IMR-90 (cell line): Measurements from ENCODE around the gene SLITRK1. TPM values are rescaled to one million over a fixed set of nuclear protein-coding genes. Genes with fewer than 3 reads are reported as not detected.

Source experiments
- ATAC-seq: fragments of 200-7000 bp; cut with Tn5 transposase; 2 replicates; pipeline ENCODE4 v1.9.1; 2020; ENCODE audit warnings: low read depth, mild to moderate bottlenecking, moderate library complexity
- BruUV-seq: library from RNA; stranded (reverse); fragments of 400-500 nt; replicated peaks from 2 replicates; lab custom pipeline; 2021; lab: Mats Ljungman, UMichigan
- CTCF ChIA-PET: fragments of 300-600 bp; formaldehyde crosslinking; extraction: SDS; loops from one replicate; lab custom pipeline; 2021; ENCODE audit warnings: antibody characterized with exemption; lab: Yijun Ruan, JAX
- POLR2A ChIA-PET: fragments of 300-600 bp; sonication (Branson Sonifier 250); formaldehyde crosslinking; loops from one replicate; lab custom pipeline; 2022; ENCODE audit warnings: antibody characterized with exemption; ENCODE audit not compliant: unreplicated experiment; lab: Charles Lee
- DNase-seq: peaks from one replicate; pipeline ENCODE4 v3.0.0; 2013
- H2AFZ ChIP-seq: replicated peaks from 2 replicates; pipeline ENCODE3; 2013; ENCODE audit warnings: low read length, mild to moderate bottlenecking; ENCODE audit not compliant: poor library complexity
- H2AK5ac ChIP-seq: 2 replicates; pipeline ENCODE4 v1.6.1; 2013; ENCODE audit warnings: low read depth, low read length, inconsistent platforms
- H2AK9ac ChIP-seq: replicated peaks from 2 replicates; pipeline ENCODE3; 2013; ENCODE audit warnings: mild to moderate bottlenecking, low read depth, low read length, moderate library complexity; ENCODE audit not compliant: poor library complexity
- H2BK120ac ChIP-seq: 2 replicates; pipeline ENCODE4 v1.6.1; 2013; ENCODE audit warnings: low read depth, low read length, inconsistent platforms
- H2BK15ac ChIP-seq: 3 replicates; pipeline ENCODE4 v1.6.1; 2013; ENCODE audit warnings: low read depth, low read length, inconsistent platforms
- H2BK20ac ChIP-seq: 2 replicates; pipeline ENCODE4 v1.6.1; 2013; ENCODE audit warnings: low read depth, mild to moderate bottlenecking, inconsistent platforms, low read length, moderate library complexity
- H2BK5ac ChIP-seq: 2 replicates; pipeline ENCODE4 v1.6.1; 2013; ENCODE audit warnings: mild to moderate bottlenecking, low read depth, low read length, inconsistent platforms; ENCODE audit not compliant: poor library complexity, severe bottlenecking
- H3K14ac ChIP-seq: replicated peaks from 2 replicates; pipeline ENCODE4 v1.6.1; 2013; ENCODE audit warnings: low read depth, low read length, inconsistent platforms
- H3K18ac ChIP-seq: 2 replicates; pipeline ENCODE4 v1.6.1; 2013; ENCODE audit warnings: low read depth, low read length, control low read depth
- H3K23ac ChIP-seq: 2 replicates; pipeline ENCODE4 v1.6.1; 2013; ENCODE audit warnings: low read depth, low read length, inconsistent platforms
- H3K27ac ChIP-seq: 2 replicates; pipeline ENCODE4 v1.5.1; 2013; ENCODE audit warnings: mild to moderate bottlenecking, control low read depth, low read length; ENCODE audit not compliant: insufficient read depth
- H3K27me3 ChIP-seq: 2 replicates; pipeline ENCODE4 v1.6.1; 2013; ENCODE audit warnings: low read length; ENCODE audit not compliant: control insufficient read depth, insufficient read depth
- H3K36me3 ChIP-seq: 2 replicates; pipeline ENCODE4 v1.6.1; 2013; ENCODE audit warnings: low read length, mixed read lengths; ENCODE audit not compliant: control insufficient read depth, insufficient read depth
- H3K4ac ChIP-seq: 2 replicates; pipeline ENCODE4 v1.6.1; 2013; ENCODE audit warnings: low read depth, low read length, inconsistent platforms
- H3K4me1 ChIP-seq: 2 replicates; pipeline ENCODE4 v1.6.1; 2013; ENCODE audit warnings: low read length, mixed read lengths; ENCODE audit not compliant: control insufficient read depth, insufficient read depth
- H3K4me2 ChIP-seq: 2 replicates; pipeline ENCODE4 v1.6.1; 2013; ENCODE audit warnings: low read depth, mild to moderate bottlenecking, control low read depth, low read length, moderate library complexity
- H3K4me3 ChIP-seq: 2 replicates; pipeline ENCODE4 v1.5.1; 2013; ENCODE audit warnings: low read depth, mild to moderate bottlenecking, control low read depth, low read length, moderate library complexity; ENCODE audit not compliant: insufficient read depth
- H3K56ac ChIP-seq: 2 replicates; pipeline ENCODE4 v1.6.1; 2013; ENCODE audit warnings: low read length, inconsistent platforms; ENCODE audit not compliant: insufficient read depth; ENCODE audit errors: extremely low read depth
- H3K79me1 ChIP-seq, 2 experiments: 2 replicates each; pipeline ENCODE4 v1.6.1; 2013; ENCODE audit warnings: low read length in 2 of 2, inconsistent platforms in 1 of 2, low read depth in 1 of 2
- H3K9ac ChIP-seq: 2 replicates; pipeline ENCODE4 v1.6.1; 2013; ENCODE audit warnings: low read depth, low read length, control low read depth
- H3K9me1 ChIP-seq: 2 replicates; pipeline ENCODE4 v1.6.1; 2013; ENCODE audit warnings: low read length, inconsistent platforms; ENCODE audit not compliant: insufficient read depth
- H3K9me3 ChIP-seq: 2 replicates; pipeline ENCODE4 v1.6.1; 2013; ENCODE audit warnings: low read length; ENCODE audit not compliant: control insufficient read depth, insufficient read depth
- H4K20me1 ChIP-seq: 2 replicates; pipeline ENCODE4 v1.6.1; 2013; ENCODE audit warnings: low read length, inconsistent platforms; ENCODE audit not compliant: insufficient read depth
- H4K5ac ChIP-seq: 2 replicates; pipeline ENCODE4 v1.6.1; 2013; ENCODE audit warnings: mild to moderate bottlenecking, low read depth, low read length, control low read depth
- H4K8ac ChIP-seq, 2 experiments: 2 replicates each; pipeline ENCODE4 v1.6.1; 2013; ENCODE audit warnings: low read depth in 2 of 2, low read length in 2 of 2, control low read depth in 1 of 2, inconsistent platforms in 1 of 2
- H4K91ac ChIP-seq: 2 replicates; pipeline ENCODE4 v1.6.1; 2013; ENCODE audit warnings: low read depth, low read length, inconsistent platforms; ENCODE audit not compliant: insufficient read depth
- BHLHE40 ChIP-seq: fragments of 150-350 bp; IDR thresholded peaks from 2 replicates; pipeline ENCODE4 v1.6.1; 2016; ENCODE audit warnings: mild to moderate bottlenecking, low read depth, low read length
- CHD1 ChIP-seq: IDR thresholded peaks from 2 replicates; pipeline ENCODE4 v1.6.1; 2012; ENCODE audit warnings: low read depth, low read length, improper control_type of control experiment
- MXI1 ChIP-seq: IDR thresholded peaks from 2 replicates; pipeline ENCODE4 v1.6.1; 2012; ENCODE audit warnings: low read depth, mild to moderate bottlenecking, low read length, moderate library complexity, borderline replicate concordance
- RAD21 ChIP-seq: IDR thresholded peaks from 2 replicates; pipeline ENCODE4 v1.6.1; 2012; ENCODE audit warnings: low read length, improper control_type of control experiment
- RCOR1 ChIP-seq: IDR thresholded peaks from 2 replicates; pipeline ENCODE4 v1.6.1; 2012; ENCODE audit warnings: mild to moderate bottlenecking, low read length, improper control_type of control experiment; ENCODE audit not compliant: insufficient replicate concordance
- RFX5 ChIP-seq: IDR thresholded peaks from 2 replicates; pipeline ENCODE4 v1.8.0; 2012; ENCODE audit warnings: low read depth, mild to moderate bottlenecking, low read length, moderate library complexity
- WGBS, 2 experiments: methylation state at CpG; one replicate each; pipeline versions ENCODE4 v1.1.5 to v1.1.7; 2013; ENCODE audit warnings: missing lambda C conversion rate in 2 of 2; ENCODE audit not compliant: insufficient read length in 1 of 2; ENCODE audit errors: extremely low coverage in 2 of 2; 5-methylcytosine and 5-hydroxymethylcytosine counted together
- dilution Hi-C: fragments of 300-500 bp; cut with HindIII; formaldehyde crosslinking; loops from one replicate; pipeline ENCODE4 v1.14.3; 2018; ENCODE audit warnings: low sequenced_read_pairs; ENCODE audit not compliant: unreplicated experiment
- in situ Hi-C: fragments of 300-500 bp; cut with MboI; formaldehyde crosslinking; loops from 3 replicates; pipeline ENCODE4 v1.14.3; 2019; ENCODE audit warnings: low sequenced_read_pairs, inconsistent platforms, mixed read lengths
- intact Hi-C: fragments of 100-400 bp; cut with micrococcal nuclease; formaldehyde crosslinking; loops from 2 replicates; pipeline ENCODE4 v1.10.0; 2022
- polyA plus RNA-seq, 3 experiments: library from polyadenylated mRNA; depleted of rRNA; stranded (reverse); fragments of >200 nt; gene quantifications; 2 replicates each; pipeline ENCODE4 v1.2.3, GENCODE V29; 2012; ENCODE audit warnings: low replicate concordance in 1 of 3
- total RNA-seq: library from RNA; depleted of rRNA; stranded (reverse); fragments of >200 nt; gene quantifications from 2 replicates; pipeline ENCODE4 v1.2.3, GENCODE V29; 2012
- TF ChIP-seq, protein P1 (sequence below): fragments of 150-350 bp; IDR thresholded peaks from 2 replicates; pipeline ENCODE4 v1.6.1; 2017; ENCODE audit warnings: mild to moderate bottlenecking, antibody characterized with exemption, low read length, low read depth

SLITRK1 gene
- total and polyA plus RNA-seq, 2 of the 4 experiments (the other 2 are of a cell fraction) = under 0.01 to 0.07 TPM

GRCh38 chr13:83906240-83906820 is 24.1 kb upstream of the SLITRK1 start:
- no peak overlapping the region for H2BK5ac ChIP-seq
- no peaks in the 10 kb centered on the region for H3K79me1 ChIP-seq
- H2BK15ac ChIP-seq = no peak overlapping the region
- H2AFZ ChIP-seq = no peak overlapping the region
- dilution Hi-C loops = no loop called here
- no peak overlapping the region for H2BK120ac ChIP-seq
- no peaks in the 10 kb centered on the region for H3K9me1 ChIP-seq
- no peak overlapping the region for H3K9ac ChIP-seq
- H3K27me3 ChIP-seq = no peaks in the 10 kb centered on the region
- H3K4me1 ChIP-seq = no peaks in the 10 kb centered on the region
- no peak overlapping the region for H3K4me3 ChIP-seq
- H4K91ac ChIP-seq = no peak overlapping the region
- no peak overlapping the region for H4K8ac ChIP-seq
- no peak overlapping the region for H3K56ac ChIP-seq
- no peaks in the 10 kb centered on the region for H4K20me1 ChIP-seq
- ChIA-PET POLR2A (no interaction called here), CTCF (no interaction called here)
- in situ Hi-C loops = no loop called here
- BruUV-seq = no TSS peak
- TF ChIP-seq, protein P1, sequence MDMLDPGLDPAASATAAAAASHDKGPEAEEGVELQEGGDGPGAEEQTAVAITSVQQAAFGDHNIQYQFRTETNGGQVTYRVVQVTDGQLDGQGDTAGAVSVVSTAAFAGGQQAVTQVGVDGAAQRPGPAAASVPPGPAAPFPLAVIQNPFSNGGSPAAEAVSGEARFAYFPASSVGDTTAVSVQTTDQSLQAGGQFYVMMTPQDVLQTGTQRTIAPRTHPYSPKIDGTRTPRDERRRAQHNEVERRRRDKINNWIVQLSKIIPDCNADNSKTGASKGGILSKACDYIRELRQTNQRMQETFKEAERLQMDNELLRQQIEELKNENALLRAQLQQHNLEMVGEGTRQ = no peak
- TF ChIP-seq RFX5 = no peak
- TF ChIP-seq MXI1 = no peak
- no peak for TF ChIP-seq CHD1
- no peak for TF ChIP-seq BHLHE40
- no peak for TF ChIP-seq RAD21
- no peak for TF ChIP-seq RCOR1
- H2AK9ac ChIP-seq = no peak overlapping the region
- ATAC-seq (no peak), DNase-seq (no peak)
- no peak overlapping the region for H3K18ac ChIP-seq
- H2AK5ac ChIP-seq = no peak overlapping the region
- H3K4me2 ChIP-seq = no peak overlapping the region
- intact Hi-C loops = no loop called here
- WGBS, 2 experiments = 70% methylated on average over 10 of the region's 25 CpGs; no CpG with 5 or more reads in 1 of the 2 experiments
- H3K14ac ChIP-seq = no peak overlapping the region
- H2BK20ac ChIP-seq = no peak overlapping the region
- H3K9me3 ChIP-seq = peaks cover 10% of the 10 kb centered on the region; the same call in 1 of the 2 replicates
- no peak overlapping the region for H3K27ac ChIP-seq
- H3K4ac ChIP-seq = no peak overlapping the region
- H4K5ac ChIP-seq = no peak overlapping the region
- no peaks in the 10 kb centered on the region for H3K36me3 ChIP-seq
- no peak overlapping the region for H3K23ac ChIP-seq
